ENCODE measurements around the gene BRMS1L. TPM values are rescaled to one million over a fixed set of nuclear protein-coding genes. Genes with fewer than 3 reads are reported as not detected.
"Not testable (repeated sequence)": the region's sequence is repeated elsewhere in the genome, so short reads cannot be mapped to it uniquely, and the experiment has no call there.

BRMS1L gene
- total and polyA plus RNA-seq, 10 donors: 1.9 to 8.0 (median 5.8) TPM

- WGBS, 5 donors: 87 to 95% (median 93%) methylated on average over 11 of the region's 11 CpGs
- Histone ChIP-seq H3K36me3 (peaks cover 0 to 17% (median 0%) of the 10 kb centered on the region in 6 donors), H3K27me3 (replicated peaks in 1 of 7) (no peaks in the 10 kb centered on the region), H3K4me3 (peak overlapping the region in 2 of 8 donors; percentile 83 to 98), H3K27ac (no peak overlapping the region), H3K4me1 (peaks cover 0 to 23% (median 17%) of the 10 kb centered on the region in 6 donors), H3K9me3 (no peaks in the 10 kb centered on the region)
- TF ChIP-seq POLR2AphosphoS5 (IDR thresholded peaks at IDR 0.05) (no peak), POLR2A (IDR thresholded peaks at IDR 0.05) (no peak), CTCF (IDR thresholded peaks at IDR 0.05 in 8 of 11, conservative IDR thresholded peaks at IDR 0.05 in 3 of 11) (no peak)
- no peak for DNase-seq
- intact Hi-C loops (cut with DNase I; ENCODE audit: low total_unique reads): no loop called here
These were observed 1.7 kb downstream of the BRMS1L start for GRCh38 chr14:35827678-35828472.

GRCh38 chr14:35829449-35829848 is 3.3 kb downstream of the BRMS1L start:
- Histone ChIP-seq H3K4me3 (no peak overlapping the region), H3K27ac (no peak overlapping the region), H3K36me3 (peaks cover 0 to 33% (median 3%) of the 10 kb centered on the region in 6 donors), H3K9me3 (no peaks in the 10 kb centered on the region), H3K4me1 (peaks cover 0 to 23% (median 17%) of the 10 kb centered on the region in 6 donors), H3K27me3 (replicated peaks in 1 of 7) (no peaks in the 10 kb centered on the region)
- TF ChIP-seq POLR2AphosphoS5 (IDR thresholded peaks at IDR 0.05) (no peak), POLR2A (IDR thresholded peaks at IDR 0.05) (no peak), CTCF (IDR thresholded peaks at IDR 0.05 in 8 of 11, conservative IDR thresholded peaks at IDR 0.05 in 3 of 11) (no peak)
- intact Hi-C loops (cut with DNase I; ENCODE audit: low total_unique reads): no loop called here
- 92 to 98% (median 95%) methylated on average over 1 of the region's 1 CpG for WGBS, 5 donors
- DNase-seq: no peak

- DNase-seq: no peak
- intact Hi-C loops (cut with DNase I; ENCODE audit: low total_unique reads): no loop called here
- H3K4me1 ChIP-seq: no peaks in the 10 kb centered on the region
- TF ChIP-seq CTCF (IDR thresholded peaks at IDR 0.05 in 8 of 11, conservative IDR thresholded peaks at IDR 0.05 in 3 of 11): no peak
- no peak for TF ChIP-seq POLR2AphosphoS5 (IDR thresholded peaks at IDR 0.05)
- no peak for TF ChIP-seq POLR2A (IDR thresholded peaks at IDR 0.05)
- H3K27me3 ChIP-seq (replicated peaks in 1 of 7): no peaks in the 10 kb centered on the region
- H3K27ac ChIP-seq: no peak overlapping the region
- WGBS, 5 donors: 88 to 93% (median 91%) methylated on average over 5 of the region's 5 CpGs
- H3K9me3 ChIP-seq: peaks cover 0 to 19% (median 11%) of the 10 kb centered on the region in 8 donors
- peaks cover 0 to 87% (median 31%) of the 10 kb centered on the region in 6 donors for H3K36me3 ChIP-seq
- H3K4me3 ChIP-seq: no peak overlapping the region
These were observed 9.3 kb downstream of the BRMS1L start for GRCh38 chr14:35835208-35835982.

- H3K27me3 ChIP-seq (replicated peaks in 1 of 7); H3K4me3 ChIP-seq; H3K27ac ChIP-seq; DNase-seq; H3K4me1 ChIP-seq; intact Hi-C loops (cut with DNase I; ENCODE audit: low total_unique reads): not testable (repeated sequence)
- peaks cover 2 to 93% (median 55%) of the 10 kb centered on the region in 6 donors for H3K36me3 ChIP-seq
- H3K9me3 ChIP-seq: peaks cover 0 to 49% (median 38%) of the 10 kb centered on the region in 8 donors
- 94 to 100% (median 99%) methylated on average over 2 of the region's 2 CpGs for WGBS, 5 donors
These were observed 15.6 kb downstream of the BRMS1L start for GRCh38 chr14:35841704-35842103.

GRCh38 chr14:35842245-35842644 is 16.1 kb downstream of the BRMS1L start:
- H3K27ac ChIP-seq; H3K27me3 ChIP-seq (replicated peaks in 1 of 7); H3K4me1 ChIP-seq; DNase-seq; intact Hi-C loops (cut with DNase I; ENCODE audit: low total_unique reads); H3K4me3 ChIP-seq: not testable (repeated sequence)
- Histone ChIP-seq H3K36me3 (peaks cover 2 to 93% (median 53%) of the 10 kb centered on the region in 6 donors), H3K9me3 (peaks cover 0 to 49% (median 38%) of the 10 kb centered on the region in 8 donors)
- whole genome bisulfite sequencing, 5 donors: 95 to 98% (median 97%) methylated on average over 2 of the region's 2 CpGs
